OCI-LY7 (cell line): ENCODE results near the gene LEMD1. TPM values are rescaled to one million over a fixed set of nuclear protein-coding genes. Genes with fewer than 3 reads are reported as not detected.

Experiments used
- BruUV-seq: library from RNA; stranded (reverse); fragments of 400-500 nt; replicated peaks from 2 replicates; lab custom pipeline; 2021; lab: Mats Ljungman, UMichigan
- CTCF ChIA-PET: fragments of 300-600 bp; sonication (Branson Sonifier 250); formaldehyde crosslinking; loops from one replicate; lab custom pipeline; 2022; ENCODE audit warnings: antibody characterized with exemption; ENCODE audit not compliant: unreplicated experiment; lab: Charles Lee
- POLR2A ChIA-PET: fragments of 300-600 bp; sonication (Branson Sonifier 250); formaldehyde crosslinking; loops from one replicate; lab custom pipeline; 2022; ENCODE audit warnings: antibody characterized with exemption; lab: Charles Lee
- DNase-seq: peaks from one replicate; pipeline ENCODE4 v3.0.0-alpha.2; 2015; ENCODE audit warnings: low spot score
- H2AFZ ChIP-seq: fragments of 200-600 bp; sonication (generic), shearing (Covaris generic); 2 replicates; pipeline ENCODE4 v1.6.1; 2014; ENCODE audit warnings: mild to moderate bottlenecking, antibody characterized with exemption, low read length, moderate library complexity
- H3K27ac ChIP-seq: fragments of 200-600 bp; sonication (generic); 2 replicates; pipeline ENCODE4 v1.5.1; 2014; ENCODE audit warnings: mixed run types, low read depth, mild to moderate bottlenecking, moderate library complexity, low read length, inconsistent platforms; ENCODE audit not compliant: poor library complexity, severe bottlenecking
- H3K36me3 ChIP-seq: fragments of 200-600 bp; sonication (generic); 2 replicates; pipeline ENCODE4 v1.6.1; 2014; ENCODE audit warnings: mild to moderate bottlenecking, antibody characterized with exemption, low read length, moderate library complexity, mixed read lengths; ENCODE audit not compliant: insufficient read depth
- H3K4me1 ChIP-seq: fragments of 200-600 bp; sonication (generic); 2 replicates; pipeline ENCODE4 v1.5.1; 2014; ENCODE audit warnings: mild to moderate bottlenecking, low read length; ENCODE audit not compliant: insufficient read depth, poor library complexity, severe bottlenecking
- H3K4me2 ChIP-seq: fragments of 200-600 bp; sonication (generic); 2 replicates; pipeline ENCODE4 v1.6.1; 2014; ENCODE audit warnings: mild to moderate bottlenecking, low read length
- H3K4me3 ChIP-seq: fragments of 200-600 bp; sonication (generic); 2 replicates; pipeline ENCODE4 v1.5.1; 2014; ENCODE audit warnings: mild to moderate bottlenecking, low read depth, low read length; ENCODE audit not compliant: poor library complexity, severe bottlenecking
- H3K79me2 ChIP-seq: fragments of 200-600 bp; sonication (generic); 2 replicates; pipeline ENCODE4 v1.6.1; 2016; ENCODE audit warnings: low read depth, mild to moderate bottlenecking, low read length, moderate library complexity, mixed read lengths; ENCODE audit not compliant: insufficient read depth
- H3K9me2 ChIP-seq: fragments of 200-600 bp; sonication (generic); 2 replicates; pipeline ENCODE4 v1.6.1; 2016; ENCODE audit warnings: mild to moderate bottlenecking, low read length, mixed read lengths; ENCODE audit not compliant: insufficient read depth
- H3K9me3 ChIP-seq: fragments of 200-600 bp; sonication (generic); 2 replicates; pipeline ENCODE4 v1.6.1; 2014; ENCODE audit warnings: mild to moderate bottlenecking, mixed run types, low read length, mixed read lengths
- H4K20me1 ChIP-seq: fragments of 200-600 bp; sonication (generic); 2 replicates; pipeline ENCODE4 v1.6.1; 2014; ENCODE audit warnings: mild to moderate bottlenecking, antibody characterized with exemption, low read length, moderate library complexity, mixed read lengths; ENCODE audit not compliant: insufficient read depth
- EZH2phosphoT487 ChIP-seq: fragments of 200-600 bp; sonication (generic); IDR thresholded peaks from 2 replicates; pipeline ENCODE4 v1.6.1; 2018; ENCODE audit warnings: low read depth, borderline replicate concordance, mild to moderate bottlenecking, mixed run types, antibody characterized with exemption, low read length, moderate library complexity, mixed read lengths
- intact Hi-C: fragments of 100-400 bp; cut with micrococcal nuclease; formaldehyde crosslinking; loops from one replicate; pipeline ENCODE4 v1.10.0; 2022; ENCODE audit not compliant: unreplicated experiment
- total RNA-seq, 2 experiments: library from RNA; depleted of rRNA in 1 of 2; stranded (reverse); fragments of >200 nt in 1 of 2; shearing (Covaris generic) in 1 of 2; gene quantifications; 2 replicates each; pipeline ENCODE4 v1.2.3, GENCODE V29; 2014 to 2022
- TF ChIP-seq, protein P1 (sequence below): fragments of 200-600 bp; sonication (generic); conservative IDR thresholded peaks from 2 replicates; pipeline ENCODE4 v1.5.1; 2014; ENCODE audit warnings: mild to moderate bottlenecking, antibody characterized with exemption, low read length, moderate library complexity, mixed read lengths

Gene LEMD1
- total RNA-seq, 2 experiments from 2014 or later: 0.44 to 0.63 TPM

DNA sequence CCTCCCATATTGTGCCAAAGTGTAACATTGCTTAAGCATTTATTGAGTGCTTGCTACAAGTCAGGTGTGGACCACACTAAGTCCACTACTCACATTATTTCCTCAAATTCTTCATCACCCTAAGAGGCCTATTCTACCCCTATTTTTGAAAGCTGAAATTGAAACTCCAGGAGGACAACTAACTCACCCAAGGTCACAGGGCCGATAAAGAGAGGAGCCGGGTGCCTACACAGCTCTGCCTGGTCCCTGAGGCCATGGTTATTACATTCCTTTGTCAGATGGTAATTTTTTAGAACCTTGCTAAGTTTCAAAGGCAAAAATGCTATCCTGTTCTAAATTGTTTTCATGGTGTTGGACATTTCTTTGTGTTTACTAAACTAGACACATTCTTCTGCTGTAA, 41.0 kb downstream of the LEMD1 start:
- intact Hi-C loops: no loop called here
- CTCF ChIA-PET: no interaction called here

DNA sequence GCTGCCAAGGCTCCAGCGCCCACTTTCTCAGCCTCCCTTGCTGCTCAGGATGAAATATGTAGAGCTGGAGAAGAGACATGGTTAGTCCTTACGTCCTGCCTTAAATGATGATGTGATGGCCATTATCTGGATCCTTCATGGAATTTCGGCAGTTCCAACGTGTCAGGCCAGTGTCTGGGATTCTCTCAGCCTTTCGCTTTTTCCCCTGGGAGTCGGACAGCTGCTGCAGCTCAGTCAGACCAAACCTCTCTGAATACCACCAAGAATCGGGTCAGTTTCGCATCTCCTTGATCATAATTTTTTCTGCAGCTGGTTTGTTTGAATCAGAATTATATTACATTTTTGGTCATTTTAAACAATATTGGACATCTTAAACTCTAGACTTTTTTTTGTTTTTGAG, 42.8 kb downstream of the LEMD1 start:
- no peaks in the 10 kb centered on the region for H3K9me2 ChIP-seq
- H2AFZ ChIP-seq: no peak overlapping the region
- H3K36me3 ChIP-seq: no peaks in the 10 kb centered on the region
- H3K4me3 ChIP-seq: no peak overlapping the region
- no TSS peak for BruUV-seq
- H3K27ac ChIP-seq: no peak overlapping the region
- H4K20me1 ChIP-seq: no peaks in the 10 kb centered on the region
- H3K79me2 ChIP-seq: no peaks in the 10 kb centered on the region
- H3K4me1 ChIP-seq: no peaks in the 10 kb centered on the region
- DNase-seq: no peak
- ChIA-PET POLR2A (no interaction called here), CTCF (no interaction called here)
- no peak for TF ChIP-seq EZH2phosphoT487
- TF ChIP-seq, protein P1, sequence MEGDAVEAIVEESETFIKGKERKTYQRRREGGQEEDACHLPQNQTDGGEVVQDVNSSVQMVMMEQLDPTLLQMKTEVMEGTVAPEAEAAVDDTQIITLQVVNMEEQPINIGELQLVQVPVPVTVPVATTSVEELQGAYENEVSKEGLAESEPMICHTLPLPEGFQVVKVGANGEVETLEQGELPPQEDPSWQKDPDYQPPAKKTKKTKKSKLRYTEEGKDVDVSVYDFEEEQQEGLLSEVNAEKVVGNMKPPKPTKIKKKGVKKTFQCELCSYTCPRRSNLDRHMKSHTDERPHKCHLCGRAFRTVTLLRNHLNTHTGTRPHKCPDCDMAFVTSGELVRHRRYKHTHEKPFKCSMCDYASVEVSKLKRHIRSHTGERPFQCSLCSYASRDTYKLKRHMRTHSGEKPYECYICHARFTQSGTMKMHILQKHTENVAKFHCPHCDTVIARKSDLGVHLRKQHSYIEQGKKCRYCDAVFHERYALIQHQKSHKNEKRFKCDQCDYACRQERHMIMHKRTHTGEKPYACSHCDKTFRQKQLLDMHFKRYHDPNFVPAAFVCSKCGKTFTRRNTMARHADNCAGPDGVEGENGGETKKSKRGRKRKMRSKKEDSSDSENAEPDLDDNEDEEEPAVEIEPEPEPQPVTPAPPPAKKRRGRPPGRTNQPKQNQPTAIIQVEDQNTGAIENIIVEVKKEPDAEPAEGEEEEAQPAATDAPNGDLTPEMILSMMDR: no peak
- H3K9me3 ChIP-seq: no peaks in the 10 kb centered on the region
- intact Hi-C loops: no loop called here
- no peak overlapping the region for H3K4me2 ChIP-seq

More for the DNA sequence above, 41.0 kb downstream of the LEMD1 start:
- H3K4me2 ChIP-seq: no peak overlapping the region
- H3K4me1 ChIP-seq: no peaks in the 10 kb centered on the region
- no peak overlapping the region for H3K27ac ChIP-seq
- no peak for TF ChIP-seq EZH2phosphoT487
- TF ChIP-seq, protein P1: no peak
- no peaks in the 10 kb centered on the region for H4K20me1 ChIP-seq
- POLR2A ChIA-PET: interaction anchor here (1.5 kb wide), 1 partner anchor 13 kb away, joined by 3 read pairs; no protein-coding TSS in a partner anchor
- no peaks in the 10 kb centered on the region for H3K9me3 ChIP-seq
- H3K9me2 ChIP-seq: no peaks in the 10 kb centered on the region
- no peaks in the 10 kb centered on the region for H3K36me3 ChIP-seq
- DNase-seq: no peak
- no peak overlapping the region for H2AFZ ChIP-seq
- H3K4me3 ChIP-seq: no peak overlapping the region
- no peaks in the 10 kb centered on the region for H3K79me2 ChIP-seq
- BruUV-seq: no TSS peak

DNA sequence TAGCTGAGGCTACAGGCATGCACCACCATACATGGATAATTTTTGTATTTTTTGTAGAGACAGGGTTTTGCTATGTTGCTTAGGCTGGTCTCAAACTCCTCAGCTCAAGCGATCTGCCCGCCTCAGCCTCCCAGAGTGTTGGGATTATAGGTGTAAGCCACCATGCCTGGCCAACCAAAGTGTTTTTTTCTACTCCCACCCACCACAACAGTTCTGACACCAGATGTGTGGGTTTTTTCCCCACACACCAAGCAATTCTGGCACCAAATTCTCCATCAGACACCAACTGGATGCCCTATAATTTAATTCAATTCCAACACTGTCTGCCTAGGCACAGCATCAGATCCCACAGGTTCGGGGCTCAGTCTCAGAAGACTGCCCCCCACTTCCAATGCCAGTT, 44.5 kb downstream of the LEMD1 start:
- intact Hi-C loops: no loop called here
- BruUV-seq: no TSS peak
- H3K79me2 ChIP-seq: no peaks in the 10 kb centered on the region
- H2AFZ ChIP-seq: no peak overlapping the region
- H3K9me3 ChIP-seq: no peaks in the 10 kb centered on the region
- no peak overlapping the region for H3K4me2 ChIP-seq
- H3K36me3 ChIP-seq: no peaks in the 10 kb centered on the region
- H4K20me1 ChIP-seq: no peaks in the 10 kb centered on the region
- H3K4me3 ChIP-seq: no peak overlapping the region
- no peaks in the 10 kb centered on the region for H3K4me1 ChIP-seq
- DNase-seq: no peak
- ChIA-PET CTCF (no interaction called here), POLR2A (interaction anchor here (0.6 kb wide), 1 partner anchor 1699 kb away, joined by 3 read pairs; no protein-coding TSS in a partner anchor)
- no peak overlapping the region for H3K27ac ChIP-seq
- H3K9me2 ChIP-seq: no peaks in the 10 kb centered on the region
- TF ChIP-seq EZH2phosphoT487: no peak
- TF ChIP-seq, protein P1: no peak
